Right lobe of liver (tissue), 4 donors: Measurements from ENCODE around the gene LAMC1.

Experiments
- CTCF ChIP-seq, 4 donors: fragments of 200-600 bp in 3 of 4; fragments of 450-650 bp in 1 of 4; IDR thresholded peaks; one replicate each; pipeline versions ENCODE4 v1.5.1 to v1.8.0; 2016 to 2022; ENCODE audit warnings: antibody characterized with exemption in 4 of 4, mild to moderate bottlenecking in 2 of 4
- POLR2A ChIP-seq: fragments of 450-650 bp; IDR thresholded peaks from one replicate; pipeline ENCODE4 v1.6.1; 2017; ENCODE audit warnings: antibody characterized with exemption, mild to moderate bottlenecking
- donor health status: DM: no; HTN: no; CAD: no.
- donor health status: DM: no; HTN: no; CAD: no.
- donor health status: DM: no; HTN: yes; CAD: no.

DNA sequence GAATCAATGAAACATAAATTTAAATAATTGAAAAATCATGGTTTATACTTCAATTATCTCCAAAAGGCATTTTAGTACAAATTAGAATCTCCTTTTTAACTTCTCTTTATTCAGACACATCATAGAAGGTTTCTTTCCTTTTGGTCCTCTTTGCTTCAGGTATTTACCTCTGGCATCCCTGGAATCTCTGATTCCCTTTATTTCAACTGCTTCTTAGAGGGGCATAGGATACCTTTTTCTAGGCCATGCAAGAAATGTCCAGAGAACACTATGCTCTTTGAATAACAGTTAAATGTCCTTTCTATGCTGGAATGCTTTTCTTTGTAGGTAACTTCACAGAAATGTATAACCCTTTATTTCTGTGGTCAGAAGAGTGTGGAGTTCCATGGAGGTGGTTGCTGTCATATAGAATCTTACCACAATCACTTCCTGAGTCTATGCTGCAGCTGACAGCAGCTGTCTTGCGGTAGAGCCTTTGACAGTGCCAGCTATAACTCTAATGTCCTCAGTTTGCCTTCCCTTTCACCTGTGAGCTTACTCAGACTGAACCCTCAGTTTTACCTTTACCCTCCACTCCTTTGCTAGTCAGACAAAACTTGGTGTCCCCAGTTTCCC, 171.4 kb downstream of the LAMC1 start:
- no peak for TF ChIP-seq POLR2A
- TF ChIP-seq CTCF (IDR thresholded peaks at IDR 0.05), result no peak
